Measurements from ENCODE around the gene PAGE1.
"Not testable (repeated sequence)": the region's sequence is repeated elsewhere in the genome, so short reads cannot be mapped to it uniquely, and the experiment has no call there.

The PAGE1 gene, protein sequence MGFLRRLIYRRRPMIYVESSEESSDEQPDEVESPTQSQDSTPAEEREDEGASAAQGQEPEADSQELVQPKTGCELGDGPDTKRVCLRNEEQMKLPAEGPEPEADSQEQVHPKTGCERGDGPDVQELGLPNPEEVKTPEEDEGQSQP

DNA sequence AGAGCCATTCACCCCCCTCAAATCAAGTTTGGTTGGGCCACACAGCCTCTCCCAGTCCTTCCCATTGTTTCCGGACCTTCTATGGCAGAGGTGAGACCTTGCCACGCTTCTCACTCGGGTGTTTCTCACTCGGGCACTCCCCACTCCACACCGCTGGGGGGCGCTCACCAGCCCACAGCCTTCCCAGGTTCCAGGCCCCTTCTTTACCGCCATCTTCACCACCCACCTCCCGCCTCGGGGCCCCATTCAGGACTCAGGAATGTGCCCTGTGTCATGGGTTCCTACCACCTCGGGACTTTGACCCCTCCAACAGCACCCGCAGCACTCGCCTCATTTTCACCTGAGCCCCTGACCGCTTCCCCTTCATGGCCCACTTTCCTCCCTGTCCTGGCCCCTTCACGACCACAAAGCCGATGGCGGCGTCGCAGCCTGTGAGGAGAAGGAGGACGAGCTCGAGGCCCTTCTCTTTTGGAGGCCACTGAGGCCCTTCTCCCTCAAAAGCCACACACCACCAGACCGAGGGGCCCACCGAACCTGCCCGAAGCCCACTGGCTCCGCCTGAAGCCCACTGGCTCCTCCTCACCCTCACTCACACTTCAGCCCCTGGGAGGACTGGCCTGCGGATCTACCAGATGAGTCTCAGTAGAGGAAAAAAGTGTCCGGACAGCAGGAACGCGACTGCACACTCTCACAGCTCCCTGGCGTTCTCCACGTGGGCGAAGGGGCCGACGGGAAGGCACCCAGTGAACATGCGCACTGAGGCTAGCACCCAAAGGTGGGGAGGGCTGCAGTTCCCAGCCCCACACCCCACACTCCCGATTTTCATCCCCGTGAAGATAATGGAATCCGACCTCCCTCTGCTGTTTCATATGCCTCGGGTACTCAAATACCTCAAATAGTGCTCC, at the start of gene PAGE1:
TSS of gene PAGE1 (minus strand) at position 709 of the 905 bp plus-strand sequence. CDS start 1,214 bp downstream, outside the sequence.
- no peak for DNase-seq (ENCODE audit: low read depth)

DNA sequence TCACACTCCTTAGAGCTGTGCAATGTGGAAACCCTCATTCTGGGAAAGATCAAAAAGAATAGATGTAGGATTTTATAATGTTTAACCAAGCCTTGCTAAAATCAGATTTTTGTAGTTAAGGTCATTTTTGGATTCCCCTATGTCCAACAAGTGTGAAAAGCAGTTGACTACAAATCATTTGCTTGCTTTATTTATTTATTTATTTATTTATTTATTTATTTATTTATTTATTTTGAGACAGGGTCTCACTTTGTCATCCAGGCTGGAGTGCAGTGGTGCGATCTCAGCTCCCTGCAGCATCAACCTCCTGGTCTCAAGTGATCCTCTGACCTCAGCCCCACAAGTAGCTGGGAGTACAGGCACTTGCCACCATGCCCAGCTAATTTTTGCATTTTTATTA, 45.7 kb upstream of the PAGE1 start:
- DNase-seq (ENCODE audit: low read depth): not testable (repeated sequence)

DNA sequence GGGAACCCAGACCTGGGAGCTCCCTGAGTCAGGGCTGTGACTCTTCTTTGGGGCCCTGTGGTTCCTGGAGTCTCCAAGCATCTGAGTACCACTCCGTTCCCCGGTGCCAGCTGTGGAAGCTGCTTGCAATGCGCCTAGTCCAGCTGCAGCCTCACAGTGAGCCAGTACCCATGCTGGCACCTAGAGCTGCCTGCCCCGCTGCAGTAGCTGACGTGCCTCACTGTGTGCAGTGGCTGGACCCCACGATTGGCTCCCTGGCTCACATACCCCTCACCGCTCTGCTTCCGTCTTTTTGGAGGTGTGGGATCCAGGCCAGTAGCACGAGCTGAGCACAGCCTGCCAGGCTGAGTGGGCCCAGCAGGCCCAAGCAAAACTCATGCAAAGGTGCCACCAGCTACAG, 32.1 kb upstream of the PAGE1 start:
- no peak for DNase-seq (ENCODE audit: low read depth)

DNA sequence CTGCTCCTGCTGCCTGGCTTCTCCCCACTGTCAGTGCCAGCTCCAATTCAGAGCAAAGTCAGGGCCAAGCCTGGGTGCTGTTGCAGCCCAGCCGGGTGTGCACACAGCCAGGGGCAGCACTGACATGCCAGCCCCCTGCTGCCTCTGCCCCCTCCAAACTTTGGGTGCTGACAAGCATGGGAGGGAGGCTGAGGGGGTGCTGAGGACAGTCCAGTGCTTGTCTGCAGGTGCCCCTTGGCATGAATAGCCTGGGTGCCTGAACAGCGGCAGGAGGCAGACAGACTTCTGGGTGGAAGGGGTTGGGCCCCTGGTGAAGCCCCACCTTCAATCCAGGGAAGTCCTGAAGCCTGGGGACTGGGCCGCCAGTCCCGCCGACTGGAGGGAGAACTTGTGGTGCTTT, 31.2 kb upstream of the PAGE1 start:
- DNase-seq (ENCODE audit: low read depth): no peak

DNA sequence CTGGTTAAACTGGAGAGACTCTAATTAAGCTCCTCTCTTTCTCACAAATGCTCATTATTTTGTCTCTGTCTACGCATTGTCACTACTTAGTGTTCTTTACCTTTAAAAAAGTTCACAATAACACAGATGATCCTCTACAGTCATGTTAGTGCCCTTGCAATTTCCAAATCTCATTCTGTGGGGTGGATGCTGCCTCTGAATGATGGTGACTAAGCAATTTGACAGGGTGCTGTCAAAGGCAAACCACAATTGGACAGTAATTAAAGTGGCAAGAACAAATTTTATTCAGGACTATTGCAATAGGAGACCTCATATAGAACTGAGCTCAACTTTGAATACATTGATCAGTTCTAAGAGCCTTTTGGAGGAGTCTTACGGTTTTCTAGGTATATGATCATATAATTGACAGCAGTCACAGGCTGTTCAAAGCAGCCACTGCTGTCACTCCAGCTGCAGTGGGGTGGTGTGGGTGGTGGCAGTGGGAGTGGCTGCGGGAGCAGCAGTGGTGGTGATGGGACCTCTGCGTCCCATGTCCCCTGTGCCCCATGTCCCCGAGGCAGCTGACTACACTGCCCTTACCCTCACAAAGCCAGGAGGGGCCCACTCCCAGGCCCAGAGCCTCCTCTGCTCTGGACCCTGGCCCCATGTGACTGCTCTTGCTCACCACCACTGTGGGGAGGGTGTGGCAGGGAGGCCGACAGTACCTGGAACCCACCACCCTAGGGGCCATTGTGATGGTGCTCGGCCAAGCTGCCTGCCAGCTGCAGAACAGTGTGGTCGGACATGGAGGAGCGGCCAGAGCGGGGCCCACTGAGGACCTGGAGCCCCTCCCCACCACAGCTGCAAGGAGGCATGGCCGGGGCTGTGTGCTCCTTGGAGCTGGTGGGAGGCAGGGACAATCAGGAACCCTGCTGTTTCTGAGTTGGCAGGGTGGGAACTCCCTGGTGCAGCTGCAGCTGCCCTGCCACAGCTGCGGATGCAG, 30.4 kb upstream of the PAGE1 start:
- no peak for DNase-seq (ENCODE audit: low read depth)

DNA sequence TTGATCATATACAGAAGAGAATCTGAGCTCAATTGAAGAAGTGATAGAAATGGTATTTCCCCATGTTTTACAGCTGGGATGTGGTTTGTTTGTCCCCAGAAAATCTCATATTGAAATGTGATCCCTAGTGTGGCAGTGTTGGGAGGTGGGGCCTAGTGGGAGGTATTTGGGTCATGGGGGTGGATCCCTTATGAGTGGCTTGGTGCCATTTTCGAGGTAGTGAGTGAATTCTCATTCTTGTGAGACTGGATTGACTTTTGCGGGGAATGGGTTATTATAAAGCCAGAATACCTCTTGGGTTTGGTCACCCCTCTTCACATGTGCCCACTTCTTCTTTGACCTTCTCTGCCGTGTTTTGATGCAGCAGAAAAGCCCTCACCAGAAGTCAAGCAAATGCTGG, 29.6 kb upstream of the PAGE1 start:
- DNase-seq (ENCODE audit: low read depth): no peak

DNA sequence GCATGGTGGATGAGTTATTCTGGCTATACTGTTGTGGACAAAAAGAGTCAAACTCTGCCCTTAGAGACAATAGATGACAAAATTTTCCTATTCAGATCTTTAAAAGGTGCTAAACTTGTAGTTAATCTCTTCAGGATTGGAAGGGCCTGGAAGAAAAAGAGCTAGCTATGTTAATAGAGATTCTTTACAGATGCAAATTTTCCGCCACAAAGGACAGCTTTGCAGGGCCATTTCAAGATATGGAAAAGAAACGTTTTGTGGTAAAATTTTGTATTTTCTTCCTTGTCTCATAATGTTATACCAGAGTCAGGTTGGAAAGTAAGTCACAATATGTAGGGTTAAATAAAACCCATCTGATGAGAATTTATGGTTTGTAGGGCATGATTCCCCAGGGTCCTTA, 24.3 kb upstream of the PAGE1 start:
- not testable (repeated sequence) for DNase-seq (ENCODE audit: low read depth)

DNA sequence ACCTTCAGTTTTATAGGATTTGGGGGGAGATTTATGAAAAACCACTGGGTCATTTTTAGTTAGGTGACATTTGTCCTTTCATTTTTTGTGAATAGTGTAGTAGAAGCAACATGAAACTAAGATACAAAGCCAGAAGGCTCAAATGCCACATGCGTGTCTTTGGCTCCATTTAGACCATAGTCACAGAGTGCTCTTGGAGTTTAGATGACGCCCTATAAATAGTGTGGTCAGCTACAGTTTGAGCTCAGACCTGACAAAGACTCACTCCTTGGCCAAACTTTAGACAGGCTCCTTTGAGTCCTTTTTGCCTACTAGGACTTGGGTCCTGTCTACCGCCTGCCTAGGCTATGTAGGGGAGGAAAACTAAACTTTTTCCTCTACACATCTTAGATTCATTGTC, 16.8 kb upstream of the PAGE1 start:
- no peak for DNase-seq (ENCODE audit: low read depth)

DNA sequence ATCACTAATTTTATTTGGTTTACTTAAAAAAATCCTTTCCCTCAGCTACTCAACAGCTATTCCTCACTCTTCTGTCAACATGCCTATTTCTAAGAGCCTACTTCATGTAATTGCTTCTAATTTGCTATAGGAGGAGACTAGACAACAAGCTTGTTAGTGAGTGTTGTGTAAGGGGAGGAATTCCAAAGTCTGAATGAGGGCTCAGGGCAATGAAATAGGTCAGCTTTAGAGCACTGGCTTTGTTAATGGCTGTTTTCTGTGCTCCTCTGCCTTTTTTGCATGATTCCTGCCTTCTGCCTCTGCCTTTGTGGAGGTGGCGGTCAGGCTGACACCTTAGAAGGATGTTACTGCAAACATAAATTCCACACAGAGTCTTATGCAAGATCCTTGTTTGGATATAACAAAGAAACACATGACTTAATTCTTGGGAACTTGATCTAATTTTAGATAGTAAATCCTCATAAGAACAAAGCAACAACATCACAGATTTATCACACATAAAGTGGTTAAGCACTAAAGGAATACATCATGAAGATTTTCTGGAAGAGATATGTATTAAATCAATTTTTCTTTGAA, 15.0 kb upstream of the PAGE1 start:
- no peak for DNase-seq (ENCODE audit: low read depth)

DNA sequence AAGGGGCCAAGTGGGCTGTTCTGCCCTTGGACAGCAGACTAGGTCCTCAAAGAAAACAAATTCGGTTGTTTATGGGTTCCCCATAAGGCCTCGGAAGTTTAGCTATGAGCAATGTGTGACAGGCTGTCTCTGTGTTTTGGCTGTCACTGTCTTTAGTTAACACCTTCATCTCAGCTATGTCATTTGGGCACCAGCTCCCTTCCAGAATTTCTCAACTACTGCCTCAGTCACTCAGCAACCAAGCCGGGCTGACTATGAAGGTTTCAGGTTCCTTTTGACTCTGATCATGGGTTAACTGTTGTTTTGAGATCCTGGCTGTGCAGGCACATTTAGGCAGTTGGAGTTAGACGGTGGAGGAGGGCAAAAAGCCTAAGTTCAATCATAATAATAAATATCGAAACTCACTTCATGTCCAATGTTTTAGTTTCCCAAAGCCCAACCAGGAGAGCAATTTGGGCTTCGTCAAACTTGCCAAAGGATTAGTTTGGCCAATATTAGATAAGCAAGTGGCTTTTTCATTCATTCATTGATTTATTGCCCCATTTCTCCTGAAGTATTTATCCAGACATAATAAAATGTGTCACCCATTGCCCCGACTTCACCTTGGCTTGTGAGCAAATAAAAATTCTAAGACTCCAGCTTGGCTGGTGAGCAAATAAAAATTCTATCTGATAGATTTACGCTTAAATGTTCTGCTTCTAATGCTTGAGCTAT, 9.1 kb upstream of the PAGE1 start:
- DNase-seq (ENCODE audit: low read depth): no peak

DNA sequence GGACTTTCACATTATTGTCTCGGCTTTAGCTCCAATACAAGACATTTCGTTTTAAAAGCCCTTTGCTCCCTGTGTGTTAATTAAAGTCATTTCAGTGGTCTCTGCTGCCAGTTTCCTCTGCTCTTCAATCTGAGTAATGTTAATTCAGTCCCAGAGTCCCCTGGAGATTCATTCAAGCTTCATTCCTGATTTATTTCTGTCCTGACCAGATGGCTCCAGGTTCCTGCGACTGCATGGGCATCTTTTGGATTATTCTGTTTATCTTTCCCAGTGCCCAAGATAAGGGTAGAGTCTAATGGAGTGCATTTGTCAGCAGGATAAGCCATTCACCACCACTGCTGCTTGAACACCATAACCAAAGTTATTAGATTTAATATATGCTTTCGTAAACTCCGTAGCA, 6.1 kb upstream of the PAGE1 start:
- DNase-seq (ENCODE audit: low read depth): no peak

DNA sequence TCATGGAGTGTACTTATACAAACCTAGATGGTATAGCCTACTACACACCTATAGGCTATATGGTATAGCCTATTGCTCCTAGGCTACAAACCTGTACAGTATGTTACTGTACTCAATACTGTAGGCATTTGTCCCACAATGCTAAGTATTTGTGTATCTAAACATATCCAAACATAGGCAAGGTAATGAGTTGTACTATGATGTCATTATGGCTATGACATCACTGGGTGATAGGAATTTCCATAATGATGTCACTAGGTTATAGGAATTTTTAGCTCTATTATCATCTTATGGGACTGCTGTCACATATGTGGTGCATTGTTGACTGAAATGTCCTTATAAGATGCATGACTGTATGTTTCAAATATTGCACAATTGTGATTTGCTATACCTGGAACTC, 5.5 kb upstream of the PAGE1 start:
- DNase-seq (ENCODE audit: low read depth): no peak

DNA sequence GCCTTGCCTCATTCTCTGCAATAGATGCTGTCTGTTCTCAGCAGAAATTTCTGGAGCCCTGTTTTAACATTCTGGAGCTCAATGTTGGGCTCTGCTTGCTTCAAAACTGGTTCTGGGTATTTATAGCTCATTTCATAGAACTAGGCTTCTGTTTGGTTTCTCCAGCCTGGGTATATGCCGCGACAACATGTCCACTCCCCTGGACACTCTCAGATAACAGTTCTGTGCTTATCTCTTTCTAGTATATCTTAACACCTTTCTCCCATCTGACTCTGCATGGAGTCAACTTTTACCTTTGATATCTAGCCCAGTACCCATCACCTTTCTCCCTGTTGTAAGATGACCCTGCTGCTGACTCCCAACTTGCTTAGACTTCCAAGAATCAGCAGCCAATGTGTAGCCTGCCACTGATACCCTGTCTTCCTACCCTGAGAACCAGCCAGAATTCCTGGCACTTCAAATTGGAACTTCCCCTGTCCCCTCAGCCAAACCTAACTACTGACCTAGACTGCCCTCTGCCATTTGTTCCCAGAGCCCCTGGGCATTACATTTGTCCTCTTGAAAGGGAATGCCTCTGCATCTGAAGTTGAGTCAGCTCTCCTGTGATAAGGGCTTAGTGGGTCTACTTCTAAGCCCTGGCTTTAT, 20.6 kb downstream of the PAGE1 start:
- DNase-seq (ENCODE audit: low read depth): no peak

DNA sequence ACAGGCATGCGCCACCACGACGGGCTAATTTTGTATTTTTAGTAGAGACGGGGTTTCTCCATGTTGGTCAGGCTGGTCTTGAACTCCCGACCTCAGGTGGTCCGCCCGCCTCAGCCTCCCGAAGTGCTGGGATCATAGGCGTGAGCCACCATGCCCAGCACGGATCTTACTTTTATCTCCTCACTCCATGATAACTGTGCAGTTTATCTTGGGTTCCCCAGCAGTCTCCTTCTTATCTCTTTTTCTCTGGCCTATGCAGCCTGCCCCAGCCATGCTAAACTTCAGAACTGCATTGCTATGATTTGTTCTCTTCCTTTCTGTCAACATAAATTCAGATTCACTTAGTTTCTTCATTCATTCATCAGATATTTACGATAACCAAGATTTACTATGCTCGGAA, 22.4 kb downstream of the PAGE1 start:
- no peak for DNase-seq (ENCODE audit: low read depth)

DNA sequence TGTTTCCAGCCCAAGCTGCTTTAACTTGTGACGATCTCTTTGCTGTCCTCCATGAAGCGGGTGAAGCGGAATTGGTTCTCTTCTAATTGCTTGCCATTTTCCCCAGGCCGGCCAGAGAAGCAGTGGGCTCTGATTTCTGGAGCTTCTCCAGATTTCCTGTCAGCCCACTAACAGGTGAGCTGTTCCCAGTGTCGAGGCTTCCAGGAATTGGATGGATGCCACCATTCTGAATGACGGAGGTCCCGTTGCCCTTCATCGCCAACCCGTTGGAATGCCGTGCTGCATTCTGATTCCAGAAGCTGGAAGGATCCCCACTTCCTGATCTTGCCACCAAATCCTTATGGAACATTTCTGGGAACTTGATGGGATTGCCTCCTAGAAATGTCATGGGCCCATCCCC, 31.0 kb downstream of the PAGE1 start:
- DNase-seq (ENCODE audit: low read depth): no peak

DNA sequence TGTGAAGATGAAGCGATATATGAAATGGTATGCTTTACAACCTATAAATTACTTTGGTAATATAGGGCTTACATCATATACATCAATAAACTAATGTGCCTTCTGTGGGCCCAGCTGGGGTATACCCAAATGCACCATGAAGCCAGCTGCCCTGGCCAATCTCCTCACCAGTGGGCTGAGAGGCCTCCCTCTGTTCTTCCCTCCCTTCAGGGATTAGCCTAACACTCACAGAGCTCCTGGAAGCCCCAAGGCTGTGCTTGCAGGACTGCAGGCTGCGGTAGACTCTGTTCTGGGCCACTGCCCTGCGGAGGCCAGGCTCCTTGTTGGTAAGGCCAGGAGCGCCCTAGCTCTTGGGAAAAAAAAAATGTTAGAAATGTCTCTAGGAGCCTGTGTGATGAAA, 33.9 kb downstream of the PAGE1 start:
- no peak for DNase-seq (ENCODE audit: low read depth)

DNA sequence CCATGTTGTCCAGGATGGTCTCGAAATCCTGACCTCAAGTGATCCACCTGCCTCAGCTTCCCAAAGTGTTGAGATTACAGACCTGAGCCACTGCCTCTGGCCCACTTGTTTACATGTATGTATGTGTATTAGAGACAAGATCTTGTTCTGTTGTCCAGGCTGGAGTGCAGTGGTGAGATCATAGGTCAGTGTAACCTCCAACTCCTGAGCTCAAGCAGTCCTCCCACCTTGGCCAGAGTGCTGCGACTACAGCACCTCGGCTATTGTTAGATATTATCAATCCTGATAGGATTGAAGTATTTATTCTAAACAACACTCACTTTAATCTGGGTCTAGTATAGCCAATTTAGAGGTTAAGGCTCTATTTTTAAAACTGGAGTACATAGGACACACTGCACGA, 36.0 kb downstream of the PAGE1 start:
- no peak for DNase-seq (ENCODE audit: low read depth)

DNA sequence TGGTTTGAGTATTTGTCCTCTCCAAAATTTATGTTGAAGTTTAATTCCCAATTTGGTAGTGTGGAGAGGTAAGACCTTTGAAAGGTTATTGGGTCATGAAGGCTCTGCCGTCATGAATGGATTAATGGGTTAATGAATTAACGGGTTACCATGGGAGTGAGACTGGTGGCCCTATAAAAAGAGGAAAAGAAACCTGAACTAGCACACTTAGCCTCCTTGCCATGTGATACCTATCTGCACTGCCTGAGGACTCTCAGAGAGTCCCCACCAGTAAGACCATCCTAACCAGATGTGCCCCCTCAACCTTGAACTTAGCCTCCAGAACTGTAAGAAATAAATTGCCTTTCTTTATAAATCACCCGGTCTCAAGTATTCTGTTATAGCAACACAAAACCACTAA, 39.3 kb downstream of the PAGE1 start:
- no peak for DNase-seq (ENCODE audit: low read depth)

DNA sequence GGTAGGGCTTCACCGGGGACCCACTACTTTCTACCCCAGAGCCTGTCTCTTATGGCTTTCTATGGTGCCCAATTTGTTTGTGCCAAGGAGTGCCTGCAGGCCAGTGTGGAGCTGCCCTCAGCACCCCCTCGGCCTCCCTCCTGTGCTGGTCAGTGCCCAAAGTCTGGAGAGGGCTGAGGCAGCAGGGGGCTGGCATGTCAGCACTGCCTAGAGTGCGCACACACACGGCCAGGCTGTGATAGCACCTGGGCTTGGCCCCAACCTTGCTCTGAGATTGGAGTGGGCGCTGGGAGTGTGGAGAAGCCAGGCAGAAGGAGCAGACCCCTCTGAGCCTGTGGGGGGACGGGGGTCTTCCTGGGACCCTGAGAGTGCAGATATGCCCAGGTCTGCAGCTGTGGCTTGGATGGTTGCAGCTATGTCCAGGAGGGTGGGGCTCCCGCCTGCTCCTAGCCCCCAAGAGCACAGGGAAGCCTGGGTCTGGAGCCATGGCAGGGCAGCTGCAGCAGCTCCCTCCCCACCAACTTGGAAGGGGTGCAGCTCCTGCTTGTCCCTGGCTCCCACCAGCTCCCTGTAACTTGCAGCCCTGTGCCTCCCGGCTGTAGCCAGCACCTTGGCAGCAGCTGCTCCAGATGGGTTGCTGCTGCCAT, 50.7 kb downstream of the PAGE1 start:
- DNase-seq (ENCODE audit: low read depth): no peak
